GM19467 (cell line): Measurements from ENCODE around the gene ITGA3.

Experiments used
- ATAC-seq: cut with Tn5 transposase; IDR thresholded peaks from one replicate; pipeline ENCODE4 v1.9.1; 2021; ENCODE audit warnings: mild to moderate bottlenecking, moderate library complexity; ENCODE audit not compliant: unreplicated experiment

ITGA3 gene

GRCh38 chr17:50066995-50067394 is 11.1 kb downstream of the ITGA3 start:
- no peak for ATAC-seq

GRCh38 chr17:50067996-50068395 is 12.1 kb downstream of the ITGA3 start:
- ATAC-seq: no peak

- no peak for ATAC-seq
Observed at GRCh38 chr17:50070908-50071680, 15.2 kb downstream of the ITGA3 start.

GRCh38 chr17:50071692-50072091 is 15.8 kb downstream of the ITGA3 start:
- no peak for ATAC-seq

GRCh38 chr17:50072130-50072529 is 16.2 kb downstream of the ITGA3 start:
- no peak for ATAC-seq

GRCh38 chr17:50072925-50073324 is 17.0 kb downstream of the ITGA3 start:
- no peak for ATAC-seq

GRCh38 chr17:50074227-50074626 is 18.3 kb downstream of the ITGA3 start:
- no peak for ATAC-seq

GRCh38 chr17:50075446-50076032 is 19.6 kb downstream of the ITGA3 start:
- no peak for ATAC-seq

GRCh38 chr17:50076221-50076590 is 20.3 kb downstream of the ITGA3 start:
- ATAC-seq: no peak

- ATAC-seq: no peak
Observed at GRCh38 chr17:50076591-50077235, 20.8 kb downstream of the ITGA3 start.

- no peak for ATAC-seq
Observed at GRCh38 chr17:50078430-50078829, 22.5 kb downstream of the ITGA3 start.

GRCh38 chr17:50079334-50080095 is 23.6 kb downstream of the ITGA3 start:
- ATAC-seq: no peak

GRCh38 chr17:50080096-50080480 is 24.2 kb downstream of the ITGA3 start:
- ATAC-seq: no peak

GRCh38 chr17:50080827-50081226 is 24.9 kb downstream of the ITGA3 start:
- ATAC-seq: no peak

- no peak for ATAC-seq
Observed at GRCh38 chr17:50081757-50082156, 25.8 kb downstream of the ITGA3 start.

- peak; percentile 66 for ATAC-seq
Observed at GRCh38 chr17:50087246-50087911, 31.5 kb downstream of the ITGA3 start.

GRCh38 chr17:50087912-50088405 is 32.0 kb downstream of the ITGA3 start:
- ATAC-seq: no peak

- no peak for ATAC-seq
Observed at GRCh38 chr17:50088952-50089825, 33.3 kb downstream of the ITGA3 start.

- no peak for ATAC-seq
Observed at GRCh38 chr17:50090071-50090470, 34.2 kb downstream of the ITGA3 start.
